Liver (tissue), 9 donors: ENCODE data around the gene LRPAP1. TPM values are rescaled to one million over a fixed set of nuclear protein-coding genes. Genes with fewer than 3 reads are reported as not detected.

Source experiments
- DNase-seq: peaks from one replicate; pipeline ENCODE4 v3.0.0-alpha.2; 2017; ENCODE audit warnings: low spot score
- H3K27ac ChIP-seq, 2 donors: one replicate each; pipeline ENCODE4 v1.7.0; 2013; ENCODE audit warnings: inconsistent platforms in 2 of 2, low read length in 2 of 2, control low read depth in 1 of 2, low read depth in 1 of 2, mild to moderate bottlenecking in 1 of 2
- H3K27me3 ChIP-seq, 4 donors: one replicate each; pipeline versions ENCODE4 v1.6.1 to v1.7.0; 2013; ENCODE audit warnings: low read length in 3 of 4, inconsistent platforms in 1 of 4, mild to moderate bottlenecking in 1 of 4, moderate library complexity in 1 of 4; ENCODE audit not compliant: control insufficient read depth in 4 of 4, insufficient read depth in 4 of 4
- H3K36me3 ChIP-seq, 4 donors: one replicate each; pipeline versions ENCODE4 v1.6.1 to v1.7.0; 2013; ENCODE audit warnings: low read length in 3 of 4, mild to moderate bottlenecking in 3 of 4, low read depth in 1 of 4, moderate library complexity in 1 of 4; ENCODE audit not compliant: control insufficient read depth in 4 of 4, insufficient read depth in 3 of 4
- H3K4me1 ChIP-seq, 4 donors: one replicate each; pipeline versions ENCODE4 v1.6.1 to v1.7.0; 2013; ENCODE audit warnings: low read length in 3 of 4, mild to moderate bottlenecking in 3 of 4, moderate library complexity in 1 of 4; ENCODE audit not compliant: control insufficient read depth in 4 of 4, insufficient read depth in 4 of 4
- H3K4me3 ChIP-seq, 3 donors: one replicate each; pipeline versions ENCODE4 v1.6.1 to v1.7.0; 2013; ENCODE audit warnings: low read length in 3 of 3, control low read depth in 1 of 3, low read depth in 1 of 3, mild to moderate bottlenecking in 1 of 3
- H3K9ac ChIP-seq, 2 donors: one replicate each; pipeline ENCODE4 v1.7.0; 2013; ENCODE audit warnings: low read length in 2 of 2, mild to moderate bottlenecking in 2 of 2, moderate library complexity in 2 of 2, control low read depth in 1 of 2, low read depth in 1 of 2
- H3K9me3 ChIP-seq, 4 donors: one replicate each; pipeline versions ENCODE4 v1.6.1 to v1.7.0; 2013; ENCODE audit warnings: low read length in 3 of 4; ENCODE audit not compliant: control insufficient read depth in 4 of 4
- FOXA2 ChIP-seq: IDR thresholded peaks from 2 replicates; pipeline ENCODE4 v1.6.1; 2016; ENCODE audit warnings: antibody characterized with exemption
- HNF4A ChIP-seq, 2 donors: conservative IDR thresholded peaks; 2 replicates each; pipeline ENCODE4 v1.6.1; 2016; ENCODE audit warnings: antibody characterized with exemption in 2 of 2, mild to moderate bottlenecking in 2 of 2
- HNF4G ChIP-seq: IDR thresholded peaks from 2 replicates; pipeline ENCODE4 v1.6.1; 2016; ENCODE audit warnings: antibody characterized with exemption
- JUND ChIP-seq, 2 donors: IDR thresholded peaks; 2 replicates each; pipeline ENCODE4 v1.6.1; 2016; ENCODE audit warnings: antibody characterized with exemption in 2 of 2
- NR2F2 ChIP-seq: IDR thresholded peaks from 2 replicates; pipeline ENCODE4 v1.6.1; 2016; ENCODE audit warnings: antibody characterized with exemption
- RAD21 ChIP-seq, 2 donors: IDR thresholded peaks; 2 replicates each; pipeline ENCODE4 v1.6.1; 2016; ENCODE audit warnings: antibody characterized with exemption in 2 of 2, mild to moderate bottlenecking in 2 of 2
- RXRA ChIP-seq, 2 donors: IDR thresholded peaks; 2 replicates each; pipeline ENCODE4 v1.6.1; 2017 to 2018; ENCODE audit warnings: antibody characterized with exemption in 2 of 2, mild to moderate bottlenecking in 1 of 2
- SP1 ChIP-seq: IDR thresholded peaks from 2 replicates; pipeline ENCODE4 v1.6.1; 2018; ENCODE audit warnings: antibody characterized with exemption, mild to moderate bottlenecking
- TAF1 ChIP-seq: conservative IDR thresholded peaks from 2 replicates; pipeline ENCODE4 v1.6.1; 2016; ENCODE audit warnings: antibody characterized with exemption, mild to moderate bottlenecking
- YY1 ChIP-seq: IDR thresholded peaks from 2 replicates; pipeline ENCODE4 v1.6.1; 2016; ENCODE audit warnings: antibody characterized with exemption, mild to moderate bottlenecking
- WGBS: extraction: QIAGEN DNeasy Blood & Tissue Kit; methylation state at CpG from one replicate; pipeline ENCODE4 v1.1.7; 2013; 5-methylcytosine and 5-hydroxymethylcytosine counted together
- polyA plus RNA-seq, 2 donors: library from polyadenylated mRNA; stranded (reverse) in 1 of 2; unstranded in 1 of 2; fragments of 200-250 nt in 1 of 2; fragments of >200 nt in 1 of 2; fragmentation: Nextera tagmentation in 1 of 2; extraction: Ambion mirVana in 1 of 2; gene quantifications; one replicate each; pipeline versions ENCODE4 v1.2.1 to v1.2.3, GENCODE V29; 2013 to 2015
- total RNA-seq, 2 donors: library from RNA; depleted of rRNA; stranded (reverse); fragments of >200 nt; gene quantifications; one replicate each; pipeline ENCODE4 v1.2.3, GENCODE V29; 2014
- TF ChIP-seq, protein P1 (sequence below): IDR thresholded peaks from 2 replicates; pipeline ENCODE4 v1.6.1; 2016; ENCODE audit warnings: antibody characterized with exemption
- TF ChIP-seq, protein P2 (sequence below): IDR thresholded peaks from 2 replicates; pipeline ENCODE4 v1.6.1; 2016; ENCODE audit warnings: antibody characterized with exemption
- TF ChIP-seq, protein P3 (sequence below): IDR thresholded peaks from 2 replicates; pipeline ENCODE4 v1.6.1; 2016; ENCODE audit warnings: antibody characterized with exemption
- donor health status: healthy.
- donor health status: healthy.
- donor health status: healthy.
- donor health status: healthy.
- donor health status: healthy.

LRPAP1 gene
- total and polyA plus RNA-seq, 4 donors = 46.1 to 134 (median 108) TPM

DNA sequence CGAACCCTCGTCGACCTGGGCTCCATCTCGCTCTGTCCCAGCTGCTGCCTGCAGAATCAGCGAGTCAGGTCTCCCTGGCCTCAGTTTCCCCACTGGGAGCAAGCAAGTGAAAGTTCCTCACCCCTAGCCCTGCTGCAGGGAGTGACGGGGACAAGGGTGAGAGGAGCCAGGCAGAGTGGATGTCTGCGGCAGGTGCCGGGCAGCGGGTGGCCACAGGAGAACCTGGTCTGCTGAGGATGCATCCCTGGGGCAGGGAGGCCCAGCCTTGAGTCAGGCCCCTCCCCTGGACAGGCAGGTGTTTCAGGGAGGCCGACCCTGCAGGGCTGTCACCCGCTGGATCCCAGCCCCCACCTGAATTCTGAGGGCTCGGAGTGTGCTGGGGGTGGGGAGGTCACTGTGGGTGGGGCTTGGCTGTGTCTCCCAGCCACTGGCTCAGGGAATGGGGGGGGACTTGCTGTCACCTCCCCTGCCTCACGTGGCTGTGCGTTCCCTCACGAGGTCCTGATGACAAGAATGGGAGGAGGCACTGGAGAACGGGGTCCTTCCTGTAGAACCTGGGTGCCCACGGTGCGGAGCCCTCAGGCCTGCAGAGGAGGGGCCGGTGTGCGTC, 33.2 kb downstream of the LRPAP1 start:
- TF ChIP-seq HNF4A (conservative IDR thresholded peaks at IDR 0.05) (no peak), YY1 (no peak), JUND (IDR thresholded peaks at IDR 0.05) (no peak), SP1 (no peak), HNF4G (no peak), RAD21 (IDR thresholded peaks at IDR 0.05) (no peak), RXRA (IDR thresholded peaks at IDR 0.05) (no peak), TAF1 (no peak), FOXA2 (no peak)
- TF ChIP-seq, protein P1, sequence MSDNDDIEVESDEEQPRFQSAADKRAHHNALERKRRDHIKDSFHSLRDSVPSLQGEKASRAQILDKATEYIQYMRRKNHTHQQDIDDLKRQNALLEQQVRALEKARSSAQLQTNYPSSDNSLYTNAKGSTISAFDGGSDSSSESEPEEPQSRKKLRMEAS = no peak
- TF ChIP-seq, protein P2, sequence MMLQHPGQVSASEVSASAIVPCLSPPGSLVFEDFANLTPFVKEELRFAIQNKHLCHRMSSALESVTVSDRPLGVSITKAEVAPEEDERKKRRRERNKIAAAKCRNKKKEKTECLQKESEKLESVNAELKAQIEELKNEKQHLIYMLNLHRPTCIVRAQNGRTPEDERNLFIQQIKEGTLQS = no peak
- TF ChIP-seq, protein P3, sequence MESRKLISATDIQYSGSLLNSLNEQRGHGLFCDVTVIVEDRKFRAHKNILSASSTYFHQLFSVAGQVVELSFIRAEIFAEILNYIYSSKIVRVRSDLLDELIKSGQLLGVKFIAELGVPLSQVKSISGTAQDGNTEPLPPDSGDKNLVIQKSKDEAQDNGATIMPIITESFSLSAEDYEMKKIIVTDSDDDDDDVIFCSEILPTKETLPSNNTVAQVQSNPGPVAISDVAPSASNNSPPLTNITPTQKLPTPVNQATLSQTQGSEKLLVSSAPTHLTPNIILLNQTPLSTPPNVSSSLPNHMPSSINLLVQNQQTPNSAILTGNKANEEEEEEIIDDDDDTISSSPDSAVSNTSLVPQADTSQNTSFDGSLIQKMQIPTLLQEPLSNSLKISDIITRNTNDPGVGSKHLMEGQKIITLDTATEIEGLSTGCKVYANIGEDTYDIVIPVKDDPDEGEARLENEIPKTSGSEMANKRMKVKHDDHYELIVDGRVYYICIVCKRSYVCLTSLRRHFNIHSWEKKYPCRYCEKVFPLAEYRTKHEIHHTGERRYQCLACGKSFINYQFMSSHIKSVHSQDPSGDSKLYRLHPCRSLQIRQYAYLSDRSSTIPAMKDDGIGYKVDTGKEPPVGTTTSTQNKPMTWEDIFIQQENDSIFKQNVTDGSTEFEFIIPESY = no peak
- H3K27me3 ChIP-seq = no peaks in the 10 kb centered on the region
- no peaks in the 10 kb centered on the region for H3K9me3 ChIP-seq
- WGBS = 88% methylated on average over 20 of the region's 20 CpGs
- H3K4me1 ChIP-seq = peaks cover 0 to 3% (median 0%) of the 10 kb centered on the region in 4 donors
- no peak overlapping the region for H3K27ac ChIP-seq
- H3K36me3 ChIP-seq = peaks cover 0 to 6% (median under 1%) of the 10 kb centered on the region in 4 donors
- DNase-seq = no peak
- no peak overlapping the region for H3K9ac ChIP-seq
- H3K4me3 ChIP-seq = no peak overlapping the region

DNA sequence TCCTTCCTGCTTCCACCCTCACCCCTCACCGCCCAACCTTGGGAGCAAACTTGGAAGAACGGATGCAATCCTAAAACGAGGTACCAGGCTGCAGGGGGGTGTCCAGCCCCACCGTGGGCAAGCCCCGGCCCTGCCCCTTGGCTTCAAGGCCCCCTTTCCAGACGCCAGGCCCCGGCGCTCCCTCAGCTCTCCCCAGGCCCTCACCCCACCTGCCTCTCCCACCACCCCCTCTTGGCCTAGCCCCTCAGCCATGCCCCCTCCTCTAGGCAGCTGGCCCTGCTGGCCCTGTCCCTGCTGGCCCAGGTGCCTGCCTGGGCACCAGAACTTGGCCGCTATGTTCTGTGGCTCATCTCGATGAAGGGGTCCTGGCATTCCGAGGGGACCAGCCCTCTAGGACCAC, 33.8 kb downstream of the LRPAP1 start:
- 86% methylated on average over 11 of the region's 11 CpGs for WGBS
- no peak for DNase-seq
- Histone ChIP-seq H3K9me3 (no peaks in the 10 kb centered on the region), H3K27ac (no peak overlapping the region), H3K4me1 (peaks cover 0 to 3% (median 0%) of the 10 kb centered on the region in 4 donors), H3K36me3 (peaks cover 0 to 2% (median under 1%) of the 10 kb centered on the region in 4 donors), H3K9ac (no peak overlapping the region), H3K27me3 (no peaks in the 10 kb centered on the region), H3K4me3 (no peak overlapping the region)
- TF ChIP-seq JUND (IDR thresholded peaks at IDR 0.05) (no peak), FOXA2 (no peak), NR2F2 (no peak), TAF1 (no peak), HNF4A (conservative IDR thresholded peaks at IDR 0.05) (no peak)
- TF ChIP-seq, protein P3 = no peak
